ENCODE measurements around the gene CDK5R1.

CDK5R1 gene

DNA sequence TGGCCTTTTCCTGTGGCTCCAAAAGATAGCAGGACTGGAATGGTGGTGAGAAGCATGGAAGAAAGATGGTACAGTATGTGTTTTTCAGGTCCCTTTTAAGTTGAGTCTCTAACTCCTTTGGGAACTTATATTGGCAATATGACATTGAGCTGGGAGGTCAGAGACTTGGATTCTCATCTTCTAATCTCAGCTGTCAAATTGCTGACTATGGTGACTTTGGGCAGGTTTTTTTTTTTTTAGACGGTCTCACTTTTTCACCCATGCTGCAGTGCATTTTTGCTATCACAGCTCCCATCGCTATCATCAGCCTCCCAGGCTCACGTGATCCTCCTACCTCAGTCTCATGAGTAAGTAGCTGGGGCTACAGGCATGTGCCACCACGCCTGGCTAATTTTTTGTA lies 15.1 kb upstream of the CDK5R1 start:
- no peak overlapping the region for H3K4me3 ChIP-seq
- intact Hi-C loops (cut with DNase I; ENCODE audit: low total_unique reads), result no loop called here
- no peaks in the 10 kb centered on the region for H3K27me3 ChIP-seq
- no peaks in the 10 kb centered on the region for H3K9me3 ChIP-seq
- TF ChIP-seq, protein P1, sequence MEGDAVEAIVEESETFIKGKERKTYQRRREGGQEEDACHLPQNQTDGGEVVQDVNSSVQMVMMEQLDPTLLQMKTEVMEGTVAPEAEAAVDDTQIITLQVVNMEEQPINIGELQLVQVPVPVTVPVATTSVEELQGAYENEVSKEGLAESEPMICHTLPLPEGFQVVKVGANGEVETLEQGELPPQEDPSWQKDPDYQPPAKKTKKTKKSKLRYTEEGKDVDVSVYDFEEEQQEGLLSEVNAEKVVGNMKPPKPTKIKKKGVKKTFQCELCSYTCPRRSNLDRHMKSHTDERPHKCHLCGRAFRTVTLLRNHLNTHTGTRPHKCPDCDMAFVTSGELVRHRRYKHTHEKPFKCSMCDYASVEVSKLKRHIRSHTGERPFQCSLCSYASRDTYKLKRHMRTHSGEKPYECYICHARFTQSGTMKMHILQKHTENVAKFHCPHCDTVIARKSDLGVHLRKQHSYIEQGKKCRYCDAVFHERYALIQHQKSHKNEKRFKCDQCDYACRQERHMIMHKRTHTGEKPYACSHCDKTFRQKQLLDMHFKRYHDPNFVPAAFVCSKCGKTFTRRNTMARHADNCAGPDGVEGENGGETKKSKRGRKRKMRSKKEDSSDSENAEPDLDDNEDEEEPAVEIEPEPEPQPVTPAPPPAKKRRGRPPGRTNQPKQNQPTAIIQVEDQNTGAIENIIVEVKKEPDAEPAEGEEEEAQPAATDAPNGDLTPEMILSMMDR (IDR thresholded peaks at IDR 0.05), result no peak
- H3K36me3 ChIP-seq, result peaks cover 83 to 100% (median 84%) of the 10 kb centered on the region in 3 donors
- no peak for DNase-seq
- no peaks in the 10 kb centered on the region for H3K4me1 ChIP-seq
- H3K27ac ChIP-seq, result no peak overlapping the region

DNA sequence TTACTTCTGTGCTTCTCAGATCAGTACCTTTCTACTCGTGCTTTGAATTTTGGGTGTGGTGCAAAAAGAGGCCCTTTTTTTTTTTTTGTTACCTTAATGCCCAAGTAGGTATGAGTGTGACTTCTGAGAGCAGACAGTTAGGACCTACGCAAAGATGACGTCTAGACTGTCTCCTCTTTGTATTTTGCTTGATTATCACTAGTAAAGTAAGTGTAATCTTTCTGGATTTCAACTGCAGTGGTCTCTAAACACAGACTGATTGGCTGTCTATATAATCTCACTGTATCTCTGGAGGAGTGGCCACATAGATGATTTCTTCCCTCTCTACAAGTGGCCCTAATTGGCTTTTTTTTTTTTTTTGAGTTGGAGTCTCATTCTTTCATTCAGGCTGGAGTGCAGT lies 11.5 kb upstream of the CDK5R1 start:
- DNase-seq, result no peak
- Histone ChIP-seq H3K27me3 (no peaks in the 10 kb centered on the region), H3K27ac (no peak overlapping the region), H3K4me1 (no peaks in the 10 kb centered on the region), H3K4me3 (no peak overlapping the region), H3K9me3 (no peaks in the 10 kb centered on the region), H3K36me3 (peaks cover 94 to 100% (median 94%) of the 10 kb centered on the region in 3 donors)
- TF ChIP-seq, protein P1 (IDR thresholded peaks at IDR 0.05), result no peak
- intact Hi-C loops (cut with DNase I; ENCODE audit: low total_unique reads), result no loop called here

DNA sequence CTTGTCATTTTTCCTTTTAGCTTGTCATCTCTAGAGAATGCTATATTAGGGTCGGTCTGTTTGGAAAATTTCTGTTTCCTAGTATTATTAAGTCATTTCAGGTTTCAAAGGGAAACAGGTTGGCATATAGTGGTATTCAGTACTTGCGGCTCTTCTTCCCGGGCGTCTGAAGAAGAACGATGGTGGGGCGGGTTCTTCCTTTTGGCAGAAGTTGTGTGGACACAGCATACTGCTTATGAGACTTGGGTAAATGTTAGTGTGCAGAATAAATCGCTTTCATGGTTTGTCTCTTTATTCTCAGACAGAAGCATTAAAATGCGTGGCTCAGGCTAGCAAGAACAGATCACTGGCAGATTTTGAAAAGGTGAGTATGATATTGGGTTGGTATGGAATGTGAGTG lies 9.6 kb upstream of the CDK5R1 start:
- Histone ChIP-seq H3K27me3 (no peaks in the 10 kb centered on the region), H3K4me3 (no peak overlapping the region), H3K27ac (no peak overlapping the region), H3K36me3 (peaks cover 91 to 99% (median 92%) of the 10 kb centered on the region in 3 donors), H3K9me3 (no peaks in the 10 kb centered on the region), H3K4me1 (no peaks in the 10 kb centered on the region)
- TF ChIP-seq, protein P1 (IDR thresholded peaks at IDR 0.05), result no peak
- intact Hi-C loops (cut with DNase I; ENCODE audit: low total_unique reads), result no loop called here
- DNase-seq, result no peak

DNA sequence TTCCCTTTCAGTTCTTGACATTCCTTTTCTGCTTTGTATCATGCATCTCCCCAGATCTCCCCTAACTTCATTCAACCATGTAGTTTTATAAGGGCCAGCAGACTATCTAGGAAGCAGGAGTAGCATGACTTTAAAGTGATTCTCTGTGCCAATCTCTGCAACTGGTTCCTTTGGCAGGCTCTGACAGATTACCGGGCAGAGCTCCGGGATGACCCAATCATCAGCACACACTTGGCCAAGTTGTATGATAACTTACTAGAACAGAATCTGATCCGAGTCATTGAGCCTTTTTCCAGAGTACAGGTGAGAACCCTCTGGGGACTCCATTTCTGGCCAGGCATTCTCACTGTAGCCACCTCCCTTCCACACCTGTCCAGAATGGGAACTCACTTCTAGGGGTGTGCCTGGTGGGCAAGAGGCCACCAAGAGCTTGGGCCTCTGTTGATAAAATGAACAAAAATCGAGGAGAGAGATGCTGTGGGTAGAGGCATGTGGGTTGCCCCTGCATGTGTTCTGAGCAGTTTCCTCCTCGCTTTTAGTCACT lies 7.6 kb upstream of the CDK5R1 start:
- H3K4me1 ChIP-seq, result peaks cover 0 to 13% (median 11%) of the 10 kb centered on the region in 4 donors
- TF ChIP-seq, protein P1 (IDR thresholded peaks at IDR 0.05), result no peak
- intact Hi-C loops (cut with DNase I; ENCODE audit: low total_unique reads), result no loop called here
- peaks cover 74 to 86% (median 82%) of the 10 kb centered on the region in 3 donors for H3K36me3 ChIP-seq
- H3K9me3 ChIP-seq, result no peaks in the 10 kb centered on the region
- H3K27me3 ChIP-seq, result no peaks in the 10 kb centered on the region
- H3K27ac ChIP-seq, result no peak overlapping the region
- DNase-seq, result no peak
- no peak overlapping the region for H3K4me3 ChIP-seq

DNA sequence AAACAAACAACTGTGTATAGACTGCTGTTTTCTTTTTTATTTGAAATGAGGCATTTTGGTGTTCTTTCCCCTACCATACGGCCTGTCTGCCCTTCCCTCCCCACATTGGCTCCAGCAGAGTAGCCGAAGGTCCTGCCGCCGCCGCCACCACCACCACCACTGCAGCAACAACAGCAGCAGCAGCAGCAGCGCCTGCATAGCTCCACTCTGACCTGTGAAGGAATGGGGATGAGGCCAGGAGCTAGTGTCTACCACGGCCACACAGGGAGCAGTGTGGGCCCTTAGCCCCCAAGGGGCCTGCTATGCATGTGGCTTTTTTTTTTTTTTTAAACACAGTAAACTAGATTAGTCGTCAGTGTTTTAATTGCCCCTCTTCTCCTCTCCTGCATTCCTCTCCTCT lies 5.6 kb upstream of the CDK5R1 start:
- TF ChIP-seq, protein P1 (IDR thresholded peaks at IDR 0.05), result no peak
- no peaks in the 10 kb centered on the region for H3K27me3 ChIP-seq
- H3K9me3 ChIP-seq, result no peaks in the 10 kb centered on the region
- intact Hi-C loops (cut with DNase I; ENCODE audit: low total_unique reads), result loop anchor here (5.0 to 10.0 kb wide), 2 partner anchors 284 to 391 kb away; no protein-coding TSS in a partner anchor
- no peak overlapping the region for H3K4me3 ChIP-seq
- H3K4me1 ChIP-seq, result peaks cover 0 to 28% (median 22%) of the 10 kb centered on the region in 4 donors
- H3K27ac ChIP-seq, result no peak overlapping the region
- peaks cover 54 to 65% (median 61%) of the 10 kb centered on the region in 3 donors for H3K36me3 ChIP-seq
- no peak for DNase-seq
